ENCODE data around the gene MKNK1. TPM values are rescaled to one million over a fixed set of nuclear protein-coding genes. Genes with fewer than 3 reads are reported as not detected.

Gene MKNK1
- polyA plus RNA-seq, 1 of the 3 experiments (the other 2 are of a cell fraction) = 28.2 TPM

- ChIA-PET CTCF (interaction anchor here (0.7 to 1.4 kb wide), 5 partner anchors 14 to 175 kb away, joined by 3 to 4 read pairs (median 3); partner anchors contain the start of genes ATPAF1 and MKNK1), POLR2A (no interaction called here)
Measured at GRCh38 chr1:46622344-46622743, 18.3 kb upstream of the MKNK1 start.

DNA sequence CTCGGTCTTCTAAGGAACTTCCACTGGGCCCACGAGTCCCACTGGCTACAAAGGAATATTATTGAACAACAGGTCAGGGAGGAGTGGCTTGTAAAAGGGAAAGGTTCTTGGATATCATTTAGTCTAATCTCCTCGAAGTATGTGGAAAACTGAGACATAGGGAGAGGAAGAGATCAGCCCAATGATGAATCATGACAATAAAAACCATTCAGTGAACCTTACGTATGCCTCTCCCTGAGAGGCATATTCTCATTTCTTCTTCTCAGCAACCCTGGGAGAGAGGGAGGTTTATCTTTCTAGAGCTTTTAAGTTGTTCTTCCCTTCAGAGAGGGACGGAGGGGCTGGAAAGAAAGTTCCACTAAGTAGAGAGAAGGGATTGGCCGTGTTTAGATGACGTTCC, 17.9 kb upstream of the MKNK1 start:
- H3K9ac ChIP-seq = no peak overlapping the region
- H3K9me2 ChIP-seq = no peaks in the 10 kb centered on the region
- H3K4me3 ChIP-seq (ENCODE audit: low read depth in 2 of 2, low read length in 1 of 2) = no peak overlapping the region
- POLR2A ChIA-PET = no interaction called here
- no peak for DNase-seq
- peaks cover 0 to 7% of the 10 kb centered on the region in 2 experiments; a peak in 1 of 4 replicates for H3K4me1 ChIP-seq (ENCODE audit: control insufficient read depth in 1 of 2, insufficient read depth in 2 of 2, low read depth in 1 of 2, low read length in 1 of 2)
- H3K4me2 ChIP-seq = no peak overlapping the region
- H3K9me3 ChIP-seq = no peaks in the 10 kb centered on the region
- no peak overlapping the region for H3K27ac ChIP-seq (ENCODE audit: low read depth in 2 of 2, low read length in 1 of 2)
- H3K27me3 ChIP-seq (ENCODE audit: insufficient read depth) = no peaks in the 10 kb centered on the region
- H3K36me3 ChIP-seq (replicated peaks in 1 of 2; ENCODE audit: control insufficient read depth in 1 of 2, insufficient read depth in 2 of 2, low read length in 1 of 2) = no peaks in the 10 kb centered on the region
- H3F3A ChIP-seq (replicated peaks; ENCODE audit: insufficient read depth) = peaks cover 3% of the 10 kb centered on the region
- H2AFZ ChIP-seq (ENCODE audit: low read depth) = no peak overlapping the region
- no peaks in the 10 kb centered on the region for H4K20me1 ChIP-seq (ENCODE audit: insufficient read depth)
- CTCF ChIA-PET = interaction anchor here (0.7 to 1.4 kb wide), 5 partner anchors 13 to 175 kb away, joined by 3 to 4 read pairs (median 3); partner anchors contain the start of genes ATPAF1 and MKNK1
- no peaks in the 10 kb centered on the region for H3K79me2 ChIP-seq (ENCODE audit: insufficient read depth)
- TF ChIP-seq JUND (IDR thresholded peaks at IDR 0.05) (no peak), SIN3A (IDR thresholded peaks at IDR 0.05; ENCODE audit: borderline replicate concordance, low read depth, low read length) (no peak), USF1 (IDR thresholded peaks at IDR 0.05; ENCODE audit: borderline replicate concordance, low read depth) (no peak), TCF12 (IDR thresholded peaks at IDR 0.05) (no peak)
- TF ChIP-seq, protein P1, sequence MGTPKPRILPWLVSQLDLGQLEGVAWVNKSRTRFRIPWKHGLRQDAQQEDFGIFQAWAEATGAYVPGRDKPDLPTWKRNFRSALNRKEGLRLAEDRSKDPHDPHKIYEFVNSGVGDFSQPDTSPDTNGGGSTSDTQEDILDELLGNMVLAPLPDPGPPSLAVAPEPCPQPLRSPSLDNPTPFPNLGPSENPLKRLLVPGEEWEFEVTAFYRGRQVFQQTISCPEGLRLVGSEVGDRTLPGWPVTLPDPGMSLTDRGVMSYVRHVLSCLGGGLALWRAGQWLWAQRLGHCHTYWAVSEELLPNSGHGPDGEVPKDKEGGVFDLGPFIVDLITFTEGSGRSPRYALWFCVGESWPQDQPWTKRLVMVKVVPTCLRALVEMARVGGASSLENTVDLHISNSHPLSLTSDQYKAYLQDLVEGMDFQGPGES (IDR thresholded peaks at IDR 0.05; ENCODE audit: low read depth, low read length) = no peak
- WGBS (ENCODE audit: low lambda C conversion rate) = 72% methylated on average over 7 of the region's 7 CpGs

More at GRCh38 chr1:46622344-46622743, 18.3 kb upstream of the MKNK1 start:
- no peaks in the 10 kb centered on the region for H3K9me3 ChIP-seq
- H3K4me1 ChIP-seq (ENCODE audit: control insufficient read depth in 1 of 2, insufficient read depth in 2 of 2, low read depth in 1 of 2, low read length in 1 of 2) = peaks cover 0 to 3% of the 10 kb centered on the region in 2 experiments; a peak in 1 of 4 replicates
- WGBS (ENCODE audit: low lambda C conversion rate) = 100% methylated on average over 2 of the region's 3 CpGs
- no peaks in the 10 kb centered on the region for H3K79me2 ChIP-seq (ENCODE audit: insufficient read depth)
- no peaks in the 10 kb centered on the region for H4K20me1 ChIP-seq (ENCODE audit: insufficient read depth)
- H3K9ac ChIP-seq = no peak overlapping the region
- H3K4me2 ChIP-seq = no peak overlapping the region
- no peak overlapping the region for H2AFZ ChIP-seq (ENCODE audit: low read depth)
- no peaks in the 10 kb centered on the region for H3K27me3 ChIP-seq (ENCODE audit: insufficient read depth)
- H3K9me2 ChIP-seq = no peaks in the 10 kb centered on the region
- TF ChIP-seq SMC3 (IDR thresholded peaks at IDR 0.05; ENCODE audit: low read depth, low read length) (peak; percentile 23), RAD21 (IDR thresholded peaks at IDR 0.05; ENCODE audit: low read length) (peak; percentile 57), CTCF (IDR thresholded peaks at IDR 0.05) (peak; percentile 46), RXRA (IDR thresholded peaks at IDR 0.05; ENCODE audit: borderline replicate concordance, low read depth) (no peak)
- H3K4me3 ChIP-seq (ENCODE audit: low read depth in 2 of 2, low read length in 1 of 2) = no peak overlapping the region
- peaks cover 3% of the 10 kb centered on the region for H3F3A ChIP-seq (replicated peaks; ENCODE audit: insufficient read depth)
- no peak overlapping the region for H3K27ac ChIP-seq (ENCODE audit: low read depth in 2 of 2, low read length in 1 of 2)
- H3K36me3 ChIP-seq (replicated peaks in 1 of 2; ENCODE audit: control insufficient read depth in 1 of 2, insufficient read depth in 2 of 2, low read length in 1 of 2) = no peaks in the 10 kb centered on the region
- no peak for DNase-seq

All from SK-N-SH (cell line).